Measurements from ENCODE around the gene BCL2.

- TF ChIP-seq CTCF (IDR thresholded peaks at IDR 0.05) = no peak
- TF ChIP-seq POLR2A (IDR thresholded peaks at IDR 0.05) = no peak
- TF ChIP-seq POLR2AphosphoS5 (IDR thresholded peaks at IDR 0.05; ENCODE audit: insufficient read depth in 1 of 2, low read depth in 1 of 2) = peak; percentile 40 to 74
These were observed 17.0 kb upstream of the BCL2 start for GRCh38 chr18:63336366-63337099.
